Measurements from ENCODE around the gene PTPRE.

PTPRE gene

GRCh38 chr10:127889605-127890195 is 17.2 kb upstream of the PTPRE start:
- TF ChIP-seq, protein P1, sequence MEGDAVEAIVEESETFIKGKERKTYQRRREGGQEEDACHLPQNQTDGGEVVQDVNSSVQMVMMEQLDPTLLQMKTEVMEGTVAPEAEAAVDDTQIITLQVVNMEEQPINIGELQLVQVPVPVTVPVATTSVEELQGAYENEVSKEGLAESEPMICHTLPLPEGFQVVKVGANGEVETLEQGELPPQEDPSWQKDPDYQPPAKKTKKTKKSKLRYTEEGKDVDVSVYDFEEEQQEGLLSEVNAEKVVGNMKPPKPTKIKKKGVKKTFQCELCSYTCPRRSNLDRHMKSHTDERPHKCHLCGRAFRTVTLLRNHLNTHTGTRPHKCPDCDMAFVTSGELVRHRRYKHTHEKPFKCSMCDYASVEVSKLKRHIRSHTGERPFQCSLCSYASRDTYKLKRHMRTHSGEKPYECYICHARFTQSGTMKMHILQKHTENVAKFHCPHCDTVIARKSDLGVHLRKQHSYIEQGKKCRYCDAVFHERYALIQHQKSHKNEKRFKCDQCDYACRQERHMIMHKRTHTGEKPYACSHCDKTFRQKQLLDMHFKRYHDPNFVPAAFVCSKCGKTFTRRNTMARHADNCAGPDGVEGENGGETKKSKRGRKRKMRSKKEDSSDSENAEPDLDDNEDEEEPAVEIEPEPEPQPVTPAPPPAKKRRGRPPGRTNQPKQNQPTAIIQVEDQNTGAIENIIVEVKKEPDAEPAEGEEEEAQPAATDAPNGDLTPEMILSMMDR (IDR thresholded peaks at IDR 0.05; ENCODE audit: borderline replicate concordance, insufficient read depth, low read depth, low read length), result no peak
- H3K4me3 ChIP-seq (ENCODE audit: low read depth, low read length), result no peak overlapping the region

- TF ChIP-seq, protein P1 (IDR thresholded peaks at IDR 0.05; ENCODE audit: borderline replicate concordance, insufficient read depth, low read depth, low read length), result no peak
- no peak overlapping the region for H3K4me3 ChIP-seq (ENCODE audit: low read depth, low read length)
Observed at GRCh38 chr10:127890216-127890615, 16.7 kb upstream of the PTPRE start.

- TF ChIP-seq, protein P1 (IDR thresholded peaks at IDR 0.05; ENCODE audit: borderline replicate concordance, insufficient read depth, low read depth, low read length), result no peak
- no peak overlapping the region for H3K4me3 ChIP-seq (ENCODE audit: low read depth, low read length)
Observed at GRCh38 chr10:127890832-127891334, 16.0 kb upstream of the PTPRE start.

- TF ChIP-seq, protein P1 (IDR thresholded peaks at IDR 0.05; ENCODE audit: borderline replicate concordance, insufficient read depth, low read depth, low read length), result no peak
Observed at GRCh38 chr10:127892743-127893142, 14.2 kb upstream of the PTPRE start, which contains the start of gene CLRN3. CLRN3 (minus strand) TSS chr10:127892941; CDS start chr10:127892784, 157 bp downstream.

DNA sequence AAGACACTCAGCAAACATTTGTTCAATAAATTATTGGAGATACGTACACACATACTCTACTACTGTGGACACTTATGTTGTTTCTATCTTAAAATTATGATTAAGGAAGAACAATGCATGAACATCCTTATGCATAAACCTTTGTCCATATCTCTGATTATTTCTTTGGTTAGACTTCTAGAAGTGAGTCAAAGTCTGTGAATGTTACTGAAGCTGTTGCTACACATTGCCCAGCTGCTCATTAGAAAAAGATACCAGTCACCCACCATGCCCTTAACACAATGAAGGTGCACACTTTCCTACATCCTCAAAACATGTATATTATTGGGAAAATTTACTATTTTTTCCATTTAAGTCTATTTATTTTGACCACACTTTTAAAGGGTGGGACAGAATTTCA is 12.8 kb upstream of the PTPRE start:
- no peak overlapping the region for H3K4me3 ChIP-seq (ENCODE audit: low read depth, low read length)
- TF ChIP-seq, protein P1 (IDR thresholded peaks at IDR 0.05; ENCODE audit: borderline replicate concordance, insufficient read depth, low read depth, low read length), result no peak

More at GRCh38 chr10:127892743-127893142, 14.2 kb upstream of the PTPRE start, which contains the start of gene CLRN3:
- H3K4me3 ChIP-seq (ENCODE audit: low read depth, low read length), result no peak within 1 kb of the TSS

DNA sequence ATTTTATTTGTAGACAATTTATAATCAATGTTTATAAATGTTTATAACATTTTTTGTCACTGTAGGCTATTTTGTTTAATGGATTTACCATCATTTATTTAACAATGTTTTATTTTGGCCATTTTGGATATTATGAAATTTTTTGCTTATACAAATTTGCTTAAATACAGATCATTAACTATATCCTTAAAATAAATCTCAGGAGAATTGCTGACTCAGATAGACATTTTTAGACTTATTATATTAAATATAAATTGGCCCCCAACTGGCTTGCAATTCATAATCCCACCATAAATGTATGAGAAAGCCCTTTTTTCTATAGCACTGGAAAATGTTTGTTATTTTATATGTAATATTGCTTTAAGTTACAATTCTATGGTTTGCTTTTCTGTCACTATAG is 10.3 kb upstream of the PTPRE start:
- H3K4me3 ChIP-seq (ENCODE audit: low read depth, low read length), result no peak overlapping the region
- TF ChIP-seq, protein P1 (IDR thresholded peaks at IDR 0.05; ENCODE audit: borderline replicate concordance, insufficient read depth, low read depth, low read length), result no peak

- TF ChIP-seq, protein P1 (IDR thresholded peaks at IDR 0.05; ENCODE audit: borderline replicate concordance, insufficient read depth, low read depth, low read length), result no peak
- H3K4me3 ChIP-seq (ENCODE audit: low read depth, low read length), result no peak overlapping the region
Observed at GRCh38 chr10:127897177-127897576, 9.7 kb upstream of the PTPRE start.

Data from GM12875 (cell line).